H1 (cell line): ENCODE data around the gene PGP. TPM values are rescaled to one million over a fixed set of nuclear protein-coding genes. Genes with fewer than 3 reads are reported as not detected.

Source experiments
- CTCF ChIA-PET: fragments of 300-600 bp; sonication (Branson Sonifier 250); formaldehyde crosslinking; loops from one replicate; lab custom pipeline; 2021; ENCODE audit not compliant: partially characterized antibody; lab: Charles Lee
- POLR2A ChIA-PET: fragments of 300-600 bp; sonication (Branson Sonifier 250); formaldehyde crosslinking; loops from one replicate; lab custom pipeline; 2021; ENCODE audit warnings: inconsistent platforms; ENCODE audit not compliant: partially characterized antibody; lab: Charles Lee
- DNase-seq, 2 experiments: peaks; one replicate each; pipeline versions ENCODE4 v3.0.0 to v3.0.0-alpha.2; 2010 to 2022; ENCODE audit warnings: low spot score in 2 of 2, low read depth in 1 of 2, mixed read lengths in 1 of 2
- FAIRE-seq: peaks from 2 replicates; lab custom pipeline; 2011; peaks lifted over from hg19 to GRCh38; lab: Jason Lieb, UNC
- H2AFZ ChIP-seq: 2 replicates; pipeline ENCODE4 v1.8.1; 2012; ENCODE audit warnings: low read length, inconsistent platforms
- H2AK5ac ChIP-seq: 2 replicates; pipeline ENCODE4 v1.6.1; 2013; ENCODE audit warnings: low read depth, low read length
- H2BK120ac ChIP-seq: replicated peaks from 2 replicates; pipeline ENCODE3; 2013; ENCODE audit warnings: low read depth, low read length, inconsistent platforms
- H2BK12ac ChIP-seq: 2 replicates; pipeline ENCODE4 v1.6.1; 2013; ENCODE audit warnings: low read depth, low read length
- H2BK15ac ChIP-seq: 2 replicates; pipeline ENCODE4 v1.6.1; 2013; ENCODE audit warnings: low read length
- H2BK20ac ChIP-seq: 2 replicates; pipeline ENCODE4 v1.6.1; 2013; ENCODE audit warnings: low read length
- H2BK5ac ChIP-seq: 2 replicates; pipeline ENCODE4 v1.6.1; 2013; ENCODE audit warnings: low read depth, low read length
- H3K14ac ChIP-seq: 2 replicates; pipeline ENCODE4 v1.6.1; 2013; ENCODE audit warnings: inconsistent platforms; ENCODE audit not compliant: insufficient read length
- H3K18ac ChIP-seq: 2 replicates; pipeline ENCODE4 v1.6.1; 2013; ENCODE audit warnings: low read length; ENCODE audit errors: extremely low read depth
- H3K23ac ChIP-seq: 2 replicates; pipeline ENCODE4 v1.6.1; 2013; ENCODE audit warnings: inconsistent platforms; ENCODE audit not compliant: insufficient read length
- H3K23me2 ChIP-seq: 2 replicates; pipeline ENCODE4 v1.6.1; 2013; ENCODE audit warnings: low read depth, low read length
- H3K27ac ChIP-seq: 2 replicates; pipeline ENCODE4 v1.6.1; 2011; ENCODE audit warnings: low read depth, low read length, inconsistent platforms
- H3K27me3 ChIP-seq, 4 experiments: replicated peaks in 1 of 4; 1 replicate in 1 of 4; 2 replicates in 3 of 4; pipeline versions ENCODE4 v1.6.1 to v1.8.1; 2011 to 2013; ENCODE audit warnings: low read length in 3 of 4, mild to moderate bottlenecking in 3 of 4, inconsistent platforms in 2 of 4, mixed read lengths in 2 of 4, moderate library complexity in 1 of 4; ENCODE audit not compliant: control insufficient read depth in 3 of 4, insufficient read depth in 3 of 4; ENCODE audit errors: extremely low read depth in 1 of 4
- H3K36me3 ChIP-seq, 4 experiments: 2 replicates each; pipeline versions ENCODE4 v1.6.1 to v1.8.1; 2011 to 2013; ENCODE audit warnings: mild to moderate bottlenecking in 4 of 4, low read length in 3 of 4, moderate library complexity in 2 of 4, control low read depth in 1 of 4, inconsistent platforms in 1 of 4; ENCODE audit not compliant: insufficient read depth in 4 of 4, control insufficient read depth in 2 of 4
- H3K4ac ChIP-seq: replicated peaks from 2 replicates; pipeline ENCODE3; 2013; ENCODE audit warnings: low read length, low read depth, mixed read lengths, inconsistent platforms; ENCODE audit not compliant: insufficient read length
- H3K4me1 ChIP-seq, 4 experiments: replicated peaks in 1 of 4; 1 replicate in 1 of 4; 2 replicates in 3 of 4; pipeline versions ENCODE4 v1.6.1 to v1.8.1; 2011 to 2013; ENCODE audit warnings: low read length in 3 of 4, inconsistent platforms in 2 of 4, mixed read lengths in 1 of 4; ENCODE audit not compliant: insufficient read depth in 4 of 4, control insufficient read depth in 3 of 4
- H3K4me2 ChIP-seq, 2 experiments: 2 replicates each; pipeline versions ENCODE4 v1.6.1 to v1.8.1; 2011 to 2013; ENCODE audit warnings: low read depth in 2 of 2, low read length in 2 of 2, control low read depth in 1 of 2, inconsistent platforms in 1 of 2, mild to moderate bottlenecking in 1 of 2; ENCODE audit not compliant: insufficient read depth in 1 of 2
- H3K4me3 ChIP-seq, 4 experiments: fragments of 200-600, 300-600 bp in 1 of 4; sonication (generic), shearing (Covaris generic), sonication (Bioruptor Twin) in 1 of 4; 2 replicates each; pipeline versions ENCODE4 v1.5.1 to v1.8.1; 2011 to 2016; ENCODE audit warnings: low read length in 4 of 4, low read depth in 3 of 4, control low read depth in 2 of 4, inconsistent platforms in 2 of 4, mild to moderate bottlenecking in 2 of 4, mixed read lengths in 1 of 4, moderate library complexity in 1 of 4; ENCODE audit not compliant: insufficient read depth in 2 of 4; ENCODE audit errors: extremely low read depth in 1 of 4
- H3K56ac ChIP-seq: replicated peaks from 2 replicates; pipeline ENCODE3; 2013; ENCODE audit warnings: low read depth, mild to moderate bottlenecking, mixed read lengths, low read length, inconsistent platforms; ENCODE audit not compliant: insufficient read length
- H3K79me1 ChIP-seq: 2 replicates; pipeline ENCODE4 v1.6.1; 2013; ENCODE audit warnings: low read depth, low read length, control low read depth
- H3K79me2 ChIP-seq, 2 experiments: 2 replicates each; pipeline versions ENCODE4 v1.6.1 to v1.8.1; 2012 to 2013; ENCODE audit warnings: low read length in 2 of 2, mild to moderate bottlenecking in 2 of 2, inconsistent platforms in 1 of 2; ENCODE audit not compliant: insufficient read depth in 2 of 2, control insufficient read depth in 1 of 2
- H3K9ac ChIP-seq, 4 experiments: replicated peaks in 1 of 4; 1 replicate in 1 of 4; 2 replicates in 3 of 4; pipeline versions ENCODE4 v1.6.1 to v1.8.1; 2011 to 2013; ENCODE audit warnings: low read depth in 3 of 4, low read length in 3 of 4, control low read depth in 2 of 4, mild to moderate bottlenecking in 2 of 4, moderate library complexity in 2 of 4, inconsistent platforms in 1 of 4; ENCODE audit errors: extremely low read depth in 1 of 4
- H3K9me3 ChIP-seq, 2 experiments: 2 replicates each; pipeline versions ENCODE4 v1.6.1 to v1.8.1; 2012 to 2013; ENCODE audit warnings: mild to moderate bottlenecking in 2 of 2, moderate library complexity in 2 of 2, control low read depth in 1 of 2, inconsistent platforms in 1 of 2, low read depth in 1 of 2, low read length in 1 of 2, mixed read lengths in 1 of 2; ENCODE audit not compliant: insufficient read depth in 2 of 2
- H4K20me1 ChIP-seq, 2 experiments: replicated peaks in 1 of 2; 2 replicates each; pipeline versions ENCODE3 to v1.8.1; 2011 to 2013; ENCODE audit warnings: inconsistent platforms in 2 of 2, low read length in 2 of 2, mild to moderate bottlenecking in 1 of 2; ENCODE audit not compliant: insufficient read depth in 2 of 2, control insufficient read depth in 1 of 2
- H4K5ac ChIP-seq: 2 replicates; pipeline ENCODE4 v1.6.1; 2013; ENCODE audit warnings: low read length, low read depth, mixed read lengths, inconsistent platforms; ENCODE audit not compliant: insufficient read length
- H4K8ac ChIP-seq: 2 replicates; pipeline ENCODE4 v1.8.0; 2013; ENCODE audit warnings: mild to moderate bottlenecking, moderate library complexity, low read length, inconsistent platforms; ENCODE audit not compliant: insufficient read depth; ENCODE audit errors: extremely low read depth
- H4K91ac ChIP-seq: replicated peaks from 2 replicates; pipeline ENCODE3; 2013; ENCODE audit warnings: low read length, mixed read lengths, inconsistent platforms; ENCODE audit not compliant: insufficient read length
- CBX8 ChIP-seq: fragments of 300-800, 300-1000 bp; sonication (generic); IDR thresholded peaks from 2 replicates; pipeline ENCODE4 v1.7.1; 2016; ENCODE audit warnings: low read depth, low read length, borderline replicate concordance
- CEBPB ChIP-seq: IDR thresholded peaks from 2 replicates; pipeline ENCODE4 v1.6.1; 2012; ENCODE audit warnings: low read depth, low read length
- EP300 ChIP-seq, 2 experiments: IDR thresholded peaks; 1 replicate in 1 of 2; 2 replicates in 1 of 2; pipeline ENCODE4 v1.6.1; 2011 to 2012; ENCODE audit warnings: low read depth in 2 of 2, low read length in 2 of 2, mild to moderate bottlenecking in 2 of 2, borderline replicate concordance in 1 of 2, inconsistent platforms in 1 of 2, moderate library complexity in 1 of 2
- POLR2AphosphoS5 ChIP-seq: IDR thresholded peaks from 2 replicates; pipeline ENCODE4 v1.6.1; 2011; ENCODE audit warnings: low read depth, low read length
- WGBS, 2 experiments: shearing (Covaris generic) in 1 of 2; methylation state at CpG; one replicate each; pipeline versions ENCODE4 v1.1.6 to v1.1.7; 2013 to 2015; ENCODE audit warnings: low lambda C conversion rate in 2 of 2, mixed read lengths in 2 of 2, inconsistent platforms in 1 of 2, low coverage in 1 of 2, missing lambda C conversion rate in 1 of 2; ENCODE audit not compliant: insufficient replicate concordance in 2 of 2, insufficient coverage in 1 of 2, insufficient read length in 1 of 2; ENCODE audit errors: extremely low coverage in 1 of 2, missing lambda C conversion rate in 1 of 2; 5-methylcytosine and 5-hydroxymethylcytosine counted together
- polyA plus RNA-seq, 7 experiments: library from polyadenylated mRNA; depleted of rRNA in 3 of 7; stranded (reverse) in 5 of 7; unstranded in 2 of 7; fragments of >200 nt in 5 of 7; fragments of 200-250 nt in 2 of 7; gene quantifications; 1 replicate in 5 of 7; 2 replicates in 1 of 7; 4 replicates in 1 of 7; pipeline versions ENCODE4 v1.2.1 to v1.2.3, GENCODE V29; 2011 to 2013; ENCODE audit warnings: missing spikeins in 2 of 7, mixed read lengths in 2 of 7
- total RNA-seq: library from RNA; stranded (reverse); fragmentation: NEBNext Ultra II Directional; extraction: Animal tissue kit (Norgen Biotek cat#: 25700); gene quantifications from 2 replicates; pipeline ENCODE4 v1.2.1, GENCODE V29; 2021

Gene PGP
- total and polyA plus RNA-seq, 2 of the 8 experiments (the other 6 are each of a cell fraction or from before 2014, with no cell fraction given): 30.9 to 55.9 TPM

DNA sequence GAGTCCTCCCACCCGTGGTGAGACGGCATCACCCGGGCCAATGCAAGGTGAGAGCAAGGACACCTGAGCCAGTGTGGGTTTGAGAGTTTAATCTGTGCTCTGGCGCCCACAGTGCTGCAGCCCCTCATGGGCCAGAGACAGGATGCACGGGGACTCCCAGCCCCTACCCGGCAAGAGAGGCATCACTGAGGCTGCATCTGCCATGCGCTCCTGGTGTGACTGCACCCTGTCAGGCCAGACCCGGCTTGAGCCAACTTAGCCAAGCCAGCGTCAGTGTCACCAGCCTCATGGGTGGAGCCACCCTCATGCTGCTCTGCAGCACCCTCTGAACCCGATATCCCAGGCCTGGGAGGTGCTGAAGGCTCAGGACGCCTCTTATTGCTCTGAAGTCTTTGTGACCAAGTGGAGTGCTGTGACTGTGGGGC lies 2.7 kb downstream of the PGP start:
- Histone ChIP-seq H2BK120ac (no peak overlapping the region), H3K23me2 (peaks cover 9% of the 10 kb centered on the region), H2AK5ac (no peak overlapping the region), H3K18ac (no peak overlapping the region), H4K91ac (no peak overlapping the region), H2BK15ac (no peak overlapping the region), H2BK5ac (no peak overlapping the region), H3K27me3 (no peaks in the 10 kb centered on the region), H3K79me1 (peaks cover 8% of the 10 kb centered on the region), H3K4ac (no peak overlapping the region), H3K27ac (no peak overlapping the region), H3K9ac (peak overlapping the region in 1 of 4 experiments; percentile 27; a peak in 2 of 7 replicates), H3K14ac (no peak overlapping the region), H3K23ac (no peak overlapping the region), H4K8ac (peak overlapping the region; percentile 5; the same call in 1 of the 2 replicates), H2AFZ (no peak overlapping the region), H3K9me3 (no peaks in the 10 kb centered on the region), H3K56ac (no peak overlapping the region), H3K4me2 (no peak overlapping the region), H4K5ac (no peak overlapping the region), H3K36me3 (peaks cover 8 to 40% (median 19%) of the 10 kb centered on the region in 4 experiments; a peak in 6 of 8 replicates), H3K4me3 (no peak overlapping the region), H4K20me1 (peaks cover 8 to 42% of the 10 kb centered on the region in 2 experiments), H2BK12ac (0 out of 2 replicates have a peak overlapping the region, but pooled peaks have one; percentile 17), H2BK20ac (no peak overlapping the region), H3K79me2 (peaks cover 3 to 18% of the 10 kb centered on the region in 2 experiments; a peak in 3 of 4 replicates), H3K4me1 (peaks cover 0 to 17% (median 5%) of the 10 kb centered on the region in 4 experiments; a peak in 5 of 7 replicates)
- TF ChIP-seq EP300 (IDR thresholded peaks at IDR 0.05; ENCODE audit: borderline replicate concordance in 1 of 2, low read depth in 2 of 2, low read length in 2 of 2) (no peak), CEBPB (no peak), CBX8 (no peak), POLR2AphosphoS5 (peak; percentile 64; the same call in 1 of the 2 replicates)
- DNase-seq (no peak), FAIRE-seq (no peak)
- WGBS, 2 experiments: 88% methylated on average over 11 of the region's 11 CpGs; no CpG with 5 or more reads in 1 of the 2 experiments
- ChIA-PET POLR2A (interaction anchor here (0.8 to 15.1 kb wide), 20 partner anchors 8 to 220 kb away, joined by 3 to 156 read pairs (median 4); partner anchors contain the start of genes CASKIN1, DNASE1L2, E4F1 and TRAF7), CTCF (interaction anchor here (0.6 to 3.2 kb wide), 3 partner anchors 17 to 625 kb away, joined by 3 to 20 read pairs (median 4); no protein-coding TSS in a partner anchor)
